ENCODE data around the gene UPP1.

Gene UPP1

GRCh38 chr7:48058990-48059389 is 30.1 kb upstream of the UPP1 start:
- Histone ChIP-seq H3K56ac (ENCODE audit: low read length) (no peak overlapping the region), H3K4ac (ENCODE audit: low read depth, low read length) (no peak overlapping the region), H3K18ac (ENCODE audit: low read length) (no peak overlapping the region), H2AK5ac (ENCODE audit: low read length) (no peak overlapping the region), H3K79me1 (ENCODE audit: low read length) (no peaks in the 10 kb centered on the region), H4K8ac (ENCODE audit: low read depth, low read length) (no peak overlapping the region), H3K9ac (ENCODE audit: low read length) (no peak overlapping the region), H2BK5ac (ENCODE audit: low read length) (no peak overlapping the region), H3K4me3 (ENCODE audit: low read length) (no peak overlapping the region), H2BK15ac (replicated peaks; ENCODE audit: low read depth) (no peak overlapping the region), H4K5ac (ENCODE audit: low read length) (no peak overlapping the region), H2BK120ac (ENCODE audit: low read depth, low read length) (no peak overlapping the region), H3K79me2 (ENCODE audit: control insufficient read depth, insufficient read depth, low read length) (no peaks in the 10 kb centered on the region), H3K36me3 (ENCODE audit: control insufficient read depth, insufficient read depth, low read length) (no peaks in the 10 kb centered on the region), H3K23ac (ENCODE audit: low read length) (no peak overlapping the region), H3K27ac (ENCODE audit: low read depth, low read length) (no peak overlapping the region), H3K27me3 (ENCODE audit: insufficient read depth, low read length, poor library complexity) (no peaks in the 10 kb centered on the region), H3K4me2 (ENCODE audit: low read length) (no peak overlapping the region), H3K4me1 (ENCODE audit: control insufficient read depth, low read depth, low read length) (no peaks in the 10 kb centered on the region)
- DNase-seq = no peak
- no CpG with 5 or more reads among the region's 2 CpGs for WGBS (ENCODE audit: extremely low coverage, insufficient coverage, low lambda C conversion rate)

- no peak overlapping the region for H2BK5ac ChIP-seq (ENCODE audit: low read length)
- H3K4me2 ChIP-seq (ENCODE audit: low read length) = no peak overlapping the region
- no peaks in the 10 kb centered on the region for H3K27me3 ChIP-seq (ENCODE audit: insufficient read depth, low read length, poor library complexity)
- WGBS (ENCODE audit: extremely low coverage, insufficient coverage, low lambda C conversion rate) = no CpG with 5 or more reads among the region's 5 CpGs
- no peak overlapping the region for H2BK120ac ChIP-seq (ENCODE audit: low read depth, low read length)
- H4K8ac ChIP-seq (ENCODE audit: low read depth, low read length) = no peak overlapping the region
- no peak overlapping the region for H3K23ac ChIP-seq (ENCODE audit: low read length)
- no peak overlapping the region for H3K4me3 ChIP-seq (ENCODE audit: low read length)
- no peak overlapping the region for H2AK5ac ChIP-seq (ENCODE audit: low read length)
- no peak overlapping the region for H2BK15ac ChIP-seq (replicated peaks; ENCODE audit: low read depth)
- H3K4me1 ChIP-seq (ENCODE audit: control insufficient read depth, low read depth, low read length) = no peaks in the 10 kb centered on the region
- H4K5ac ChIP-seq (ENCODE audit: low read length) = no peak overlapping the region
- no peaks in the 10 kb centered on the region for H3K36me3 ChIP-seq (ENCODE audit: control insufficient read depth, insufficient read depth, low read length)
- H3K79me2 ChIP-seq (ENCODE audit: control insufficient read depth, insufficient read depth, low read length) = no peaks in the 10 kb centered on the region
- no peaks in the 10 kb centered on the region for H3K79me1 ChIP-seq (ENCODE audit: low read length)
- H3K4ac ChIP-seq (ENCODE audit: low read depth, low read length) = no peak overlapping the region
- H3K56ac ChIP-seq (ENCODE audit: low read length) = no peak overlapping the region
- H3K9ac ChIP-seq (ENCODE audit: low read length) = no peak overlapping the region
- no peak overlapping the region for H3K18ac ChIP-seq (ENCODE audit: low read length)
- no peak for DNase-seq
- H3K27ac ChIP-seq (ENCODE audit: low read depth, low read length) = no peak overlapping the region
Observed at GRCh38 chr7:48059706-48060105, 29.4 kb upstream of the UPP1 start.

GRCh38 chr7:48063985-48064384 is 25.1 kb upstream of the UPP1 start:
- no peak for DNase-seq
- no peaks in the 10 kb centered on the region for H3K4me1 ChIP-seq (ENCODE audit: control insufficient read depth, low read depth, low read length)
- no peaks in the 10 kb centered on the region for H3K79me2 ChIP-seq (ENCODE audit: control insufficient read depth, insufficient read depth, low read length)
- no peak overlapping the region for H3K56ac ChIP-seq (ENCODE audit: low read length)
- no peak overlapping the region for H2BK120ac ChIP-seq (ENCODE audit: low read depth, low read length)
- no peak overlapping the region for H3K23ac ChIP-seq (ENCODE audit: low read length)
- H3K36me3 ChIP-seq (ENCODE audit: control insufficient read depth, insufficient read depth, low read length) = no peaks in the 10 kb centered on the region
- H3K79me1 ChIP-seq (ENCODE audit: low read length) = no peaks in the 10 kb centered on the region
- H2BK5ac ChIP-seq (ENCODE audit: low read length) = no peak overlapping the region
- H3K4me3 ChIP-seq (ENCODE audit: low read length) = no peak overlapping the region
- WGBS (ENCODE audit: extremely low coverage, insufficient coverage, low lambda C conversion rate) = 100% methylated on average over 1 of the region's 1 CpG
- H3K4ac ChIP-seq (ENCODE audit: low read depth, low read length) = no peak overlapping the region
- H3K27ac ChIP-seq (ENCODE audit: low read depth, low read length) = no peak overlapping the region
- H3K9ac ChIP-seq (ENCODE audit: low read length) = no peak overlapping the region
- H4K8ac ChIP-seq (ENCODE audit: low read depth, low read length) = no peak overlapping the region
- no peak overlapping the region for H2BK15ac ChIP-seq (replicated peaks; ENCODE audit: low read depth)
- H3K4me2 ChIP-seq (ENCODE audit: low read length) = no peak overlapping the region
- H3K27me3 ChIP-seq (ENCODE audit: insufficient read depth, low read length, poor library complexity) = no peaks in the 10 kb centered on the region
- no peak overlapping the region for H4K5ac ChIP-seq (ENCODE audit: low read length)
- H3K18ac ChIP-seq (ENCODE audit: low read length) = no peak overlapping the region
- no peak overlapping the region for H2AK5ac ChIP-seq (ENCODE audit: low read length)

- H2BK5ac ChIP-seq (ENCODE audit: low read length) = no peak overlapping the region
- H3K79me2 ChIP-seq (ENCODE audit: control insufficient read depth, insufficient read depth, low read length) = no peaks in the 10 kb centered on the region
- no peak overlapping the region for H4K5ac ChIP-seq (ENCODE audit: low read length)
- H2AK5ac ChIP-seq (ENCODE audit: low read length) = no peak overlapping the region
- no peak overlapping the region for H2BK15ac ChIP-seq (replicated peaks; ENCODE audit: low read depth)
- H3K56ac ChIP-seq (ENCODE audit: low read length) = no peak overlapping the region
- no peak overlapping the region for H2BK120ac ChIP-seq (ENCODE audit: low read depth, low read length)
- no peaks in the 10 kb centered on the region for H3K4me1 ChIP-seq (ENCODE audit: control insufficient read depth, low read depth, low read length)
- no peaks in the 10 kb centered on the region for H3K36me3 ChIP-seq (ENCODE audit: control insufficient read depth, insufficient read depth, low read length)
- H3K79me1 ChIP-seq (ENCODE audit: low read length) = no peaks in the 10 kb centered on the region
- DNase-seq = no peak
- no peak overlapping the region for H3K4ac ChIP-seq (ENCODE audit: low read depth, low read length)
- H3K18ac ChIP-seq (ENCODE audit: low read length) = no peak overlapping the region
- WGBS (ENCODE audit: extremely low coverage, insufficient coverage, low lambda C conversion rate) = no CpG with 5 or more reads among the region's 2 CpGs
- H4K8ac ChIP-seq (ENCODE audit: low read depth, low read length) = no peak overlapping the region
- no peak overlapping the region for H3K23ac ChIP-seq (ENCODE audit: low read length)
- no peaks in the 10 kb centered on the region for H3K27me3 ChIP-seq (ENCODE audit: insufficient read depth, low read length, poor library complexity)
- H3K27ac ChIP-seq (ENCODE audit: low read depth, low read length) = no peak overlapping the region
- no peak overlapping the region for H3K9ac ChIP-seq (ENCODE audit: low read length)
- H3K4me2 ChIP-seq (ENCODE audit: low read length) = no peak overlapping the region
- H3K4me3 ChIP-seq (ENCODE audit: low read length) = no peak overlapping the region
Observed at GRCh38 chr7:48067475-48067874, 21.6 kb upstream of the UPP1 start.

GRCh38 chr7:48074204-48074654 is 14.8 kb upstream of the UPP1 start:
- no peak overlapping the region for H3K9ac ChIP-seq (ENCODE audit: low read length)
- no peak overlapping the region for H3K23ac ChIP-seq (ENCODE audit: low read length)
- H4K8ac ChIP-seq (ENCODE audit: low read depth, low read length) = no peak overlapping the region
- no peak overlapping the region for H3K18ac ChIP-seq (ENCODE audit: low read length)
- no peaks in the 10 kb centered on the region for H3K27me3 ChIP-seq (ENCODE audit: insufficient read depth, low read length, poor library complexity)
- H3K27ac ChIP-seq (ENCODE audit: low read depth, low read length) = no peak overlapping the region
- H3K4ac ChIP-seq (ENCODE audit: low read depth, low read length) = no peak overlapping the region
- H2BK5ac ChIP-seq (ENCODE audit: low read length) = no peak overlapping the region
- H3K36me3 ChIP-seq (ENCODE audit: control insufficient read depth, insufficient read depth, low read length) = no peaks in the 10 kb centered on the region
- no peaks in the 10 kb centered on the region for H3K79me1 ChIP-seq (ENCODE audit: low read length)
- H4K5ac ChIP-seq (ENCODE audit: low read length) = no peak overlapping the region
- no peak for DNase-seq
- no peak overlapping the region for H2BK15ac ChIP-seq (replicated peaks; ENCODE audit: low read depth)
- no peak overlapping the region for H3K4me2 ChIP-seq (ENCODE audit: low read length)
- H3K4me1 ChIP-seq (ENCODE audit: control insufficient read depth, low read depth, low read length) = no peaks in the 10 kb centered on the region
- H3K56ac ChIP-seq (ENCODE audit: low read length) = no peak overlapping the region
- H3K79me2 ChIP-seq (ENCODE audit: control insufficient read depth, insufficient read depth, low read length) = no peaks in the 10 kb centered on the region
- H2AK5ac ChIP-seq (ENCODE audit: low read length) = no peak overlapping the region
- no peak overlapping the region for H3K4me3 ChIP-seq (ENCODE audit: low read length)
- H2BK120ac ChIP-seq (ENCODE audit: low read depth, low read length) = no peak overlapping the region

- H3K4me3 ChIP-seq (ENCODE audit: low read length) = no peak overlapping the region
- no CpG with 5 or more reads among the region's 1 CpG for WGBS (ENCODE audit: extremely low coverage, insufficient coverage, low lambda C conversion rate)
- H3K56ac ChIP-seq (ENCODE audit: low read length) = no peak overlapping the region
- H3K23ac ChIP-seq (ENCODE audit: low read length) = no peak overlapping the region
- H3K27me3 ChIP-seq (ENCODE audit: insufficient read depth, low read length, poor library complexity) = no peaks in the 10 kb centered on the region
- no peak overlapping the region for H3K4me2 ChIP-seq (ENCODE audit: low read length)
- no peak overlapping the region for H4K8ac ChIP-seq (ENCODE audit: low read depth, low read length)
- no peak overlapping the region for H4K5ac ChIP-seq (ENCODE audit: low read length)
- no peak overlapping the region for H3K18ac ChIP-seq (ENCODE audit: low read length)
- no peaks in the 10 kb centered on the region for H3K36me3 ChIP-seq (ENCODE audit: control insufficient read depth, insufficient read depth, low read length)
- H3K9ac ChIP-seq (ENCODE audit: low read length) = no peak overlapping the region
- H2BK120ac ChIP-seq (ENCODE audit: low read depth, low read length) = peak overlapping the region; percentile 73
- peak; percentile 67 for DNase-seq
- H2BK15ac ChIP-seq (replicated peaks; ENCODE audit: low read depth) = no peak overlapping the region
- H2BK5ac ChIP-seq (ENCODE audit: low read length) = no peak overlapping the region
- no peaks in the 10 kb centered on the region for H3K4me1 ChIP-seq (ENCODE audit: control insufficient read depth, low read depth, low read length)
- H3K79me1 ChIP-seq (ENCODE audit: low read length) = no peaks in the 10 kb centered on the region
- H2AK5ac ChIP-seq (ENCODE audit: low read length) = no peak overlapping the region
- H3K4ac ChIP-seq (ENCODE audit: low read depth, low read length) = no peak overlapping the region
- H3K79me2 ChIP-seq (ENCODE audit: control insufficient read depth, insufficient read depth, low read length) = no peaks in the 10 kb centered on the region
- H3K27ac ChIP-seq (ENCODE audit: low read depth, low read length) = peak overlapping the region; percentile 23
Observed at GRCh38 chr7:48077423-48077822, 11.6 kb upstream of the UPP1 start.

Measured in mesendoderm (in vitro differentiated cells).